CD4-positive, alpha-beta T cell treated with Interleukin-6 for 4 hours (primary cell): ENCODE data around the gene FAF1.
A peak's percentile ranks its signal among the peaks of the same experiment; 100 is the strongest.

ENCODE experiments used
- DNase-seq: peaks from one replicate; pipeline ENCODE4 v3.0.0-alpha.2; 2020; ENCODE audit warnings: mixed read lengths

Gene FAF1

DNA sequence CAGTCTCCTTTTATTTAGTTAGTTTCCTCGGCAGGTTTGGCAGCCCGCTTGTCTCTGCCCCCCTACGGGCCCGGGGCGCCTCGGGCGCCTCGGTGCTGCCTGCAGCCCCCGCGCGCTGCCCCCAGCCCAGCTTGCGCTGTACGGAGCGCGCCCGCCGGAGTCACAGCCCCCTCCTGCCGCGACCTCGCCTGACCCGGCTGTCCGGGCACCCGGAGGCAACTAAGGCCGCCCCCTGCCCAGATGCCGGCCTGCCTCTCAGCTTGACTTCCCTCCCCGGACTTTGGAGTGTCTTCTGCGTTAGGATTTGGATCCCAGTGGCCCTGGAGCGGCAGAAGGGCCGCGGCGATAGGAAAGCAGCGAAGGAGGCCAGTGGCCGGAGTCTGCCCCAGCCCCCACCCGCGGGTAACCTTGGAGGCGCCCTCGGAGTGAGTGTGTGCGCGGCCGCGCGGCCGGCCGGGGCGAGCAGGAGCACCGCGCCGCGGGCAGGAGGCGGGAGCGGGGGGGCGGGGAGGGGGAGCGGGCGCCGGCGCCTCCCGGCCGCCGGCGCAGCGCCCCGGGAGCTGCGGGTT is 17.6 kb upstream of the FAF1 start:
- DNase-seq, result peak; percentile 28

- DNase-seq, result peak; percentile 30
Observed at GRCh38 chr1:50976890-50977574, 17.0 kb upstream of the FAF1 start.

- no peak for DNase-seq
Observed at GRCh38 chr1:50976111-50976889, 16.2 kb upstream of the FAF1 start.

- no peak for DNase-seq
Observed at GRCh38 chr1:50975436-50975835, 15.4 kb upstream of the FAF1 start.

- no peak for DNase-seq
Observed at GRCh38 chr1:50974618-50974935, 14.5 kb upstream of the FAF1 start.

GRCh38 chr1:50973875-50974617 is 14.0 kb upstream of the FAF1 start:
- no peak for DNase-seq

DNA sequence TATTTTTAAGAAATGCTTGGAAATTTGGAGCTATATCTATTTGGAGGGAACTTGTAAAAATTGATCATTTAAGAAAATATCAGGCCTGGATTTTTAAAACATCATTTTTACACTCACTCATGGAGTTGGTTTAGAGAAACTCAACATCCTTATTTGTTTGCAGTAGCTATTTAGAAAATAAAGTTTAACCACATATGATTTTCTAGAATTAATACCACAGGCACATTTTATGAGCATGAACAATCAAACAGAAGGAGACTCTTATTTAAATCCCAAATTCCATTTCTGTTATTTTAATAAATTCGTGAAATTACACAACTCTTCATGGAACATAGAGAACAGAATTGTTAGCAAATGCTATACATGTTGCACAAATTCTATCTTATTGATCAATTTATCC is 13.2 kb upstream of the FAF1 start:
- DNase-seq, result no peak

GRCh38 chr1:50972766-50973165 is 12.7 kb upstream of the FAF1 start:
- DNase-seq, result no peak

- no peak for DNase-seq
Observed at GRCh38 chr1:50971748-50972305, 11.8 kb upstream of the FAF1 start.

DNA sequence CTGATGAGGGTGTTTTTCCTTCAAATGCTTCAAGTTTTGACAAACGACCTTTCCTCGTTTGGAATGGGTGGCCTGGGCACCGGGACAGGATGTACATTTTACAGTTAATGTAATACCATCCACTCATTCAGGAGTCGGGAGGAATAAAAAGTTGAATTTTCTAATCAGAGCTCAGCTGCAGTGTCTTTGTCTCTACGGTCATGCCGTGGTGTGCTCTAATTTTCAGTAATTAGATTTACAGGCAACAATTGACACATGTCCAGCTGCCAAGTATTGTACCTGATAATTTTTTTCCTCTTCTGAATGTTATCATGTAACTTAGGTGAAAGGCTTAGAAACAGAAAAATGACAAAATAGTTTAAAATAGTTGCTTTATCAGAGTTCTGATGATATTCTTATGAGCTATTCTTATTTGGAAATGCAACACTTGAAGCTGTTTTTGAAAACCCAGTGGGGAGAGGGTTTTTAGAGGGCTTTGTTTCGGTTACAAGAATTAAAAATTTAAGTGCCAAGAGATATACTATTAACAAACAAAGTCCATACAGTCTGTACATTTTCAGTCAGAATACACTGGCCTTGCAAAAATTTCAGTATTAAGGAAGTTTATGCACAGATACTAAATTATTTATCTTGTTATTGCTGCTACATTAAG is 11.0 kb upstream of the FAF1 start:
- DNase-seq, result no peak

- no peak for DNase-seq
Observed at GRCh38 chr1:50970509-50970887, 10.4 kb upstream of the FAF1 start.

DNA sequence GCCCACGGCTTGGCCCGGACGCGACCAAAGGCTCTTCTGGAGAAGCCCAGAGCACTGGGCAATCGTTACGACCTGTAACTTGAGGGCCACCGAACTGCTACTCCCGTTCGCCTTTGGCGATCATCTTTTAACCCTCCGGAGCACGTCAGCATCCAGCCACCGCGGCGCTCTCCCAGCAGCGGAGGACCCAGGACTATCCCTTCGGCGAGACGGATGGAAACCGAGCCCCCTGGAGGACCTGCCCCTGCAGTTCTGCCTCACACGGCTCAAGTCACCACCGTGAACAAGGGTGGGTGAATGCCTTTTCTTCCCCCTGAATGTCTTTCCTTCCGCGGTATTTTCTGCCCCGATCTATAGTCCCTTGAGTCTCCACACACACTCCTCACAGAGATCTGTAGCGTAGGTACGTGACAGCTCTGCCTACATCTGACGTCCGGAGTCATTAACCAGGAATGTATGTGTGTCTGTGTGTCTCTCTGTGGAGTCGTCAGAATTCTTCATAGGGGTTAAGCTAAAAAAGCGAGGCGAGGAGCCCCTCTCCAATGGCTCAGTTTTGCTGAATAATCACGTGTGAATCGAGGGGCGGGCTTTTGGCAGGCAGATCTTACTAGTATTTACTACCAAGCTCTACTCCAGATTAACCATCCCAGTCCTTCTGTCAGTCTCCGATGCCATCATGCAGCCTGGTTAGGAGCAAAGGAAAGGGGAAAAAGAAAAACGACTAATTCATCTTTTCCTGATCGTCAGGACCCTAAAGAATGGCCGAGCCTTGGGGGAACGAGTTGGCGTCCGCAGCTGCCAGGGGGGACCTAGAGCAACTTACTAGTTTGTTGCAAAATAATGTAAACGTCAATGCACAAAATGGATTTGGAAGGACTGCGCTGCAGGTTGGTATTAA is 9.8 kb upstream of the FAF1 start, which contains the start of gene CDKN2C:
CDKN2C (plus strand) TSS at position 635 of the 898 bp plus-strand sequence; CDS start at position 759, 124 bp downstream.
- DNase-seq, result peak; percentile 59

DNA sequence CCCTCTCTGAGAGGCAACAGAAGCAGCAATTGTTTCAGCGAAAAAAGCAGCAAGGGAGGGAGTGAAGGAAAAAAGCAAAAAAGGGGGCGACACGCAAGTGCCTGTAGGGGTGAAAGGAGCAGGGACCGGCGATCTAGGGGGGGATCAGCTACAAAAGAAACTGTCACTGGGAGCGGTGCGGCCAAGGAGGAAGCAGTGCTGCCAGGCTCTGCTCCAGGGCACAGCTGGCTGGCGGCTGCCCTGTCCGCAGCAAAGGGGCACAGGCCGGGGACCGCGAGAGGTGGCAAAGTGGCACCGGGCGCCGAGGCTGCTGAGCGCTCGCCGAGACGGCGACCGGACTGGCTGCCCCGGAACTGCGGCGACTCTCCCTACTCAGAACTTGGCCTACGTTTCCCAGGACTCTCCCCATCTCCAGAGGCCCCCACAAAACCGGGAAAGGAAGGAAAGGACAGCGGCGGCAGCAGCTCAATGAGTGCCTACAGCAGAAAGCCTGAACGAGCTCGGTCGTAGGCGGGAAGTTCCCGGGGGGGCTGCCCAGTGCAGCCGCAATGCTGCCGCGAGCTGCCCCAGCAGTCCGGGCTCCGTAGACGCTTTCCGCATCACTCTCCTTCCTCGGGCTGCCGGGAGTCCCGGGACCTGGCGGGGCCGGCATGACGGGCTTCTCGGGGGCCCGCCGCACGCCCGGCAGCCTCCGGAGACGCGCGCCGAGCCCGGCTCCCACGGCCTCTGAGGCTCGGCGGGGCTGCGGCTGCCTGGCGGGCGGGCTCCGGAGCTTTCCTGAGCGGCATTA is 8.9 kb upstream of the FAF1 start:
- peak; percentile 24 for DNase-seq

GRCh38 chr1:50968158-50968820 is 8.2 kb upstream of the FAF1 start:
- DNase-seq, result peak; percentile 87

DNA sequence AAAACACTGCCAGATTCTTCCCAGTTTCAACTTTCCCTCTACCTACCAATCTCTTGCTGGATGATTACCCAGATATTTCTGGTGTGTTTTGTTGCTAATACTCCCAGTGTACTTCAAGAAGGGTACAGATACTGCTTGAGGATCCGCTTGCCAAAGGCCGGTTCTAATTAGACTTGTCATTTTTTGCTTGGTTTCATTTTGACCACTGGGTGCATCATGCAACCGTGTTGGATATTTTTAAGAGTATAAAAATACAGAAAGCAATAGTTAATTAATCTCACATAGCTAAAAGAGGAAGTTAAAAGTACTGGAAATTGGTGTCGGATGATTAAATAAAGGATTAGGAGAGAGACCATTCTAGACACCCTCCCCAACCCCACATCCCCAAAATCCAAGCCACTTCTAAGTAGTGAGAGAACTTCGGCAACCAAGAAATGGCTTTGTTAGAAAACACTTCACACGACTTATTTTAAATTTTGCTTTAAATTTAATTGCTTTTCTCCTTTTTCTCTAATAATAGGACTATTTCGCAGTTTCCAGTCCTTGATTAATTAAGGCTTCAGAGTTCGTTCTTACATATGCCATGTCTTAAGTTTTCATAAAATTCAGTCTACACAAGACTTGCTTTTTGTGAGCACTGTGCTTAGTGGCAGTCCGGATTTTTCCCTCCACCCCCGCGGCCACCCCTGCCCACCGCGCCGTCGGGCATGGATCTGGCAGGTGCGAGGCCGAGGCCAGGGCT is 7.5 kb upstream of the FAF1 start:
- no peak for DNase-seq

GRCh38 chr1:50966991-50967390 is 6.9 kb upstream of the FAF1 start:
- DNase-seq, result no peak

DNA sequence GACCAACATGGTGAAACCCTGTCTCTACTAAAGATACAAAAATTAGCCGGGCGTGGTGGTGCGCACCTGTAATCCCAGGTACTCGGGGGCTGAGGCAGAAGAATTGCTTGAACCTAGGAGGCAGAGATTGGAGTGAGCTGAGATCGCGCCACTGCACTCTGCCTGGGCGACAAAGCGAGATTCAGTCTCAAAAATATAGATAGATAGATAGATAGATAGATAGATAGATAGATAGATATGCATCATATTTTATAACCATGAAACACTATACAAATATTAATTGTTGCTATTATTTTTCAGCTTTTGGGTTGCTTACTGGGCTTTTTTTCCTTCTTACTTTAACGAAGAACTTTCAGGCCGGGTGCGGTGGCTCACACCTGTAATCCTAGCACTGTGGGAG is 4.8 kb upstream of the FAF1 start:
- DNase-seq, result no peak

GRCh38 chr1:50959303-50959912 is 659 bp downstream of the FAF1 start:
- DNase-seq, result peak; percentile 3

GRCh38 chr1:50955116-50955515 is 5.0 kb downstream of the FAF1 start:
- no peak for DNase-seq
